Stimulated activated CD4-positive, alpha-beta T cell treated with anti-CD3 and anti-CD28 coated beads, Interleukin-2, amount 100 ng/mL, for 4 hours (primary cell): ENCODE data around the gene GLCCI1.
"Not testable (repeated sequence)": the region's sequence is repeated elsewhere in the genome, so short reads cannot be mapped to it uniquely, and the experiment has no call there.

Experiments
- DNase-seq: peaks from one replicate; pipeline ENCODE4 v3.0.0-alpha.2; 2020; ENCODE audit warnings: low read depth

GLCCI1 gene

DNA sequence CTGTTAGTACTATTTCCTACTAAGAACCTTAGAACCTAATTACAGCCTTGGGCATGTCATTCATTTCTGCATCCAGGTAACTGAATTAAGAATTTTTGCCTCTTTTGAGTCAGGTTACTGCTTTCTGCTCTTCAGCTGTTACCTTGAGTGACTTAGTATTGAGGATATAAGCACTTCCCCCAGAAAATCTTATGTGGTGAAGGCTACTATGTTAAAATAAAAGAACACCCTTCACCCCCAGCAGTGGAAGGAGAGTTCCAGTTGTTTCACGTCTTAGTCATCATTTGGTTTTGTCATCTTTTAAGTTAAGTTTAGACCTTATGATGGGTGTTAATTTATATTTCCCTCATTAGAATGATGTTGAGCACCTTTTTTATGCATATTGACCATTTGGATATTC, 82.8 kb downstream of the GLCCI1 start:
- DNase-seq, result no peak

DNA sequence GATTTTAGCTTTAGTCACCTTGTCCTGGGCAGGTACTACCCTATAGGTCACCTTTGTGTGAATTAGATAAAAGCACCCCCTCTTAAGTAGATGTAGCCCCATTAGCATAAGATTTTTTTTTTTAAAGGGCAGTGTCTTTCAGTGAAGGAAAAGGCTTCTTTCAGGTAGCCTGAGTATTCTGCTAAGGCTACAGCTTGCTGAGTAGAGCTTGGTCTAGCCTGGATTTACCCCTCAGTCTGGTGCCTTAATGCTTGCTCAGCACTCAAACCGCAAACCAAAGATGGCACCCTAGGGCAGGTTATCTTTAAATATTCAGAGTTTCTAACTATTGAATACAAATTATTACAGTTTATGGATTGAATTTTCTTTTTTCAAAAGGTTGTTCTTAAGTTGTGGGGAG, 83.4 kb downstream of the GLCCI1 start:
- DNase-seq, result no peak

GRCh38 chr7:8052824-8053223, 84.2 kb downstream of the GLCCI1 start:
- DNase-seq, result no peak

- no peak for DNase-seq
Observed at GRCh38 chr7:8056439-8056838, 87.8 kb downstream of the GLCCI1 start.

DNA sequence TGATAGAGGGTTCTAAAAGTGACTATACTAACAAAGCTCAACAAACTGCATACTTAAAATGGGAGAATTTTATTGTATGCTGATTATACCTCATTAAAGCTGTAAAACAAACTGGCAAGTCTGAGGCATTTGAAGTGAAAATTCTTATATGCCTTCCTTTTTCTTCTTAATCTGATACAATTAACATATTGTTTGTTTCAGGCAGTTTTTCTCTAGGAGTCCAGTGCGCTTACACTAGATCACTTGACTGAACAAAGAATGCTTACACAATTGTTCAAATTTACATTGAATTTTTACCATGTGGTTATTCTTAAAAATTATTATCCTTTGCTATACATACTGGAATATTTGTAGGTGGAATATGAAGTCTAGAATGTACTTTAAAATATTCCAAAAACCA, 89.0 kb downstream of the GLCCI1 start:
- no peak for DNase-seq

DNA sequence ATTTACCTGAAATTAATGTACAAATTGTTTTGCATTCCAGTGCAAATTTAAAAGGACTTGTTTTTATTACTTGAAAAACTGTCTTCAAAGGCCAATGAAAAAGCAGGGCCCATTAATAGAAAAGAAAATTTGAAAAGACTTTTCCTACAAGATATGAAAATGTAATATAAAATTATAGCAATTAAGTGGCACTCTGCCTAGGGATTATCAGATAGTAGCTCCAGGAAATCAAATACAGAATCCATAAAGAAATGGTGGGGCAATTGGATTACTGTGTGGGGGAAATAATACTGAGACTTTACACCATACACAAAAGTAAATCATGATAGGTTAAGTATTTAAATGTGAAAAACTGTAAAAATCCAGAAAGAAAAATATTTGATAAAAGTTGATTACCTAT, 89.7 kb downstream of the GLCCI1 start:
- no peak for DNase-seq

DNA sequence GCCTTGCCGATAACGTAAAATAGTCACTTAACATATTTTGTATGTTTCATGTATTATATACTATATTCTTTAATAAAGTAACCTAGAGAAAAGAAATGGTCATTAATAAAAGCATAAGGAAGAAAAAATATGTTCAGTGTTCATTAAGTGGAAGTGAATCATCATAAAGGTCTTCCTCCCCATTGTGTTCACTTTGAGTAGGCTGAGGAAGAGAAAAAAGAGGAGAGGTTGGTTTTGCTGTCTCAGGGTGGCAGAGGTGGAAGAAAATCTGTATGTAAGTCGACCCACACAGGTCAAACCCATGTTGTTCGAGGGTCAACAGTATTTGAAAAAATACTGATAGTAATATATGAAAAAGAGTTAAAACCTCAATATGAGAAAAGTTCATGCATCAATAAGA, 90.3 kb downstream of the GLCCI1 start:
- DNase-seq, result no peak

GRCh38 chr7:8060241-8060640, 91.6 kb downstream of the GLCCI1 start:
- no peak for DNase-seq

- not testable (repeated sequence) for DNase-seq
Observed at GRCh38 chr7:8063300-8063699, 94.7 kb downstream of the GLCCI1 start.

GRCh38 chr7:8063706-8064297, 95.2 kb downstream of the GLCCI1 start:
- no peak for DNase-seq

GRCh38 chr7:8064828-8065227, 96.2 kb downstream of the GLCCI1 start:
- DNase-seq, result no peak

DNA sequence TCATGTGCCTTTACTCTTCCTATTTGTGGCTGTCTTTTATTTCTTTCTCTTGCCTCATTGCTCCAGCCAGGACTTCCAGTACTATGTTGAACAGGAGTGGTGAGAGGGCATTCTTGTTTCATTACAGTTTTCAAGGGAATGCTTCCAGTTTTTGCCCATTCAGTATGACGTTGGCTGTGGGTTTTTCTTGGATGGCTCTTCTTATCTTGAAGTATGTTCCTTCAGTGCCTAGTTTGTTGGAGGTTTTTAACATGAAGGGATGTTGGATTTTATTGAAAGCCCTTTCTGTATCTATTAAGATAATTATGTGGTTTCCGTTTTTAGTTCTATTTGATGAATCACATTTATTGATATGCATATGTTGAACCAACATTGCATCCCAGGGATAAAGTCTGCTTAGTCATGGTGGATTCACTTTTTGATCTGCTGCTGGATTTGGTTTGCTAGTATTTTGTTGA, 96.8 kb downstream of the GLCCI1 start:
- no peak for DNase-seq

GRCh38 chr7:8068892-8069686, 100.5 kb downstream of the GLCCI1 start:
- no peak for DNase-seq

GRCh38 chr7:8070451-8071180, 102.0 kb downstream of the GLCCI1 start:
- no peak for DNase-seq

GRCh38 chr7:8078418-8078817, 109.8 kb downstream of the GLCCI1 start:
- DNase-seq, result no peak

GRCh38 chr7:8082762-8083161, 114.2 kb downstream of the GLCCI1 start:
- no peak for DNase-seq

DNA sequence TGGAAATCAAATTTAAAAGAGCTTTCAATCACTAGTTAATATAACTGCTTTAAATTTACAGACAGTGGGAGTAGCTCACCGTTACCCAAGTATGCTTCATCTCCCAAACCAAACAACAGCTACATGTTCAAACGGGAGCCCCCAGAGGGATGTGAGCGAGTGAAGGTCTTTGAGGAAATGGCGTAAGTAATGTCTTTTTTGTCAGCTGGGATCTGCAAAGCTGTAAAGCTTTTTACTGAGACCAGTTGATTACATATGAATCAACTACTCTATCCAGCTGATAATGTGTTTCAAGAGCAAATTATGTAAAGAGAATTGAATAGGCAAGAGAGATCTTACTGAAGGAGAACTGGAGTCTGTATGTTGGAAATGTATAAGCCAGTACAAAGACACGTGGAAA, 116.2 kb downstream of the GLCCI1 start:
- DNase-seq, result no peak

DNA sequence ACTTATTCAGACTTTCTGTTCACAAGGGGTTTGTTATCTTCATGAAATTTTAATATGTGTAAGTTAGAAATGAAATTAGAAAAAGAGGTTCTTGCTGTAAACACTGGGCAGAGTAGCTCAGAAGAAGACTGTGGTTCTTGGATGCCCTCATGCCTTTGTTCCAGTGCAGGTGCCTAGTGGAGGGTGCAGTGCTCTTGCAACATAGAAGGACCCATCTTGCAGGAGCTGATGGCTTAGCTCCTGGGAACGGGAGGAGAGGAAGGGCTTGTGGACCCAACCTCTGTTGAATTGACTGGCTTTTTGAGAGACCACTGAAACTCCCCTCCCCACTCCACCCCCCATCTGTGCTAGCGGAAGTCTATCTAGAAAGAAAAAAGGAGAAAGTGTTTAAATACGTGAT, 116.8 kb downstream of the GLCCI1 start:
- DNase-seq, result no peak

GRCh38 chr7:8086239-8086638, 117.6 kb downstream of the GLCCI1 start:
- DNase-seq, result no peak

- DNase-seq, result no peak
Observed at GRCh38 chr7:8089036-8089780, 120.6 kb downstream of the GLCCI1 start.

DNA sequence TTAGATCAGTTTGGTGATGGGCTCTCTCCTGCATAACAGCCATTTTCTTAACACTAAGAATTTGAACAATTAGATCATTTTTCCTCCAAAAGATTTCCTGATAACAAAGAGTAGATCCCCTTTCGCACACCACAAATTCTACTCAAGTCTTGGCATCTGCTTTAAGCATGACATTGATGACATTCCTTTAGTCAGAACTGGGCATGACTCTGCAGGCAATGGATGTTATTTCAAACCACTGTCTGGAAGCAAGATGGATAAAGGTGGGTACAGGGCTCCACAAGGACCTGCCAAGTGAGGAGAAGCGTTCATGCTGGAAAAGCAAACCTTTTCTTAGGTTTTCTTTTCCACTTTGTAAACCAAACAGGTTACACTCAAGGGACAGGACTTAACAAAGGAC, 123.5 kb downstream of the GLCCI1 start:
- no peak for DNase-seq
